ENCODE measurements around the gene AVEN. TPM values are rescaled to one million over a fixed set of nuclear protein-coding genes. Genes with fewer than 3 reads are reported as not detected.

The AVEN gene
- total and polyA plus RNA-seq, 2 donors (not counting 1 experiment from before 2014, with no cell fraction given), result 16.0 to 19.2 TPM

- H2AFZ ChIP-seq (ENCODE audit: low read length), result no peak overlapping the region
- H3K36me3 ChIP-seq (ENCODE audit: control insufficient read depth, insufficient read depth, low read length), result no peaks in the 10 kb centered on the region
- no peaks in the 10 kb centered on the region for H4K20me1 ChIP-seq (ENCODE audit: control insufficient read depth, extremely low read depth, insufficient read depth, low read length)
- DNase-seq (ENCODE audit: low read depth in 2 of 2), result no peak
- no peak overlapping the region for H3K9ac ChIP-seq (ENCODE audit: insufficient read depth, low read length)
- no peaks in the 10 kb centered on the region for H3K4me1 ChIP-seq (ENCODE audit: control insufficient read depth, extremely low read depth, insufficient read depth, low read length)
- no peaks in the 10 kb centered on the region for H3K79me2 ChIP-seq (ENCODE audit: control insufficient read depth, insufficient read depth, low read length)
- no peak for TF ChIP-seq CTCF (conservative IDR thresholded peaks at IDR 0.05 in 1 of 2, IDR thresholded peaks at IDR 0.05 in 1 of 2; ENCODE audit: low read depth in 1 of 2, low read length in 2 of 2)
- no peak for TF ChIP-seq EZH2 (IDR thresholded peaks at IDR 0.05; ENCODE audit: low read length, missing control alignments)
- no peak overlapping the region for H3K27ac ChIP-seq (ENCODE audit: insufficient read depth, low read length)
- H3K9me3 ChIP-seq (ENCODE audit: control insufficient read depth, insufficient read depth, low read depth, low read length), result no peaks in the 10 kb centered on the region
- H3K4me3 ChIP-seq (replicated peaks in 1 of 4; ENCODE audit: control extremely low read depth in 1 of 4, insufficient read depth in 1 of 4, low read depth in 3 of 4, low read length in 4 of 4), result no peak overlapping the region
- H3K4me2 ChIP-seq (ENCODE audit: extremely low read depth, insufficient read depth, low read length), result no peak overlapping the region
- H3K27me3 ChIP-seq (ENCODE audit: control insufficient read depth, insufficient read depth, low read length), result no peaks in the 10 kb centered on the region
Observed at GRCh38 chr15:33859992-33860545, 178.9 kb downstream of the AVEN start.

GRCh38 chr15:33858836-33859235, 180.2 kb downstream of the AVEN start:
- Histone ChIP-seq H3K9ac (ENCODE audit: insufficient read depth, low read length) (no peak overlapping the region), H3K4me3 (replicated peaks in 1 of 4; ENCODE audit: control extremely low read depth in 1 of 4, insufficient read depth in 1 of 4, low read depth in 3 of 4, low read length in 4 of 4) (no peak overlapping the region), H2AFZ (ENCODE audit: low read length) (no peak overlapping the region), H4K20me1 (ENCODE audit: control insufficient read depth, extremely low read depth, insufficient read depth, low read length) (no peaks in the 10 kb centered on the region), H3K9me3 (ENCODE audit: control insufficient read depth, insufficient read depth, low read depth, low read length) (no peaks in the 10 kb centered on the region), H3K36me3 (ENCODE audit: control insufficient read depth, insufficient read depth, low read length) (no peaks in the 10 kb centered on the region), H3K27ac (ENCODE audit: insufficient read depth, low read length) (no peak overlapping the region), H3K27me3 (ENCODE audit: control insufficient read depth, insufficient read depth, low read length) (no peaks in the 10 kb centered on the region), H3K4me1 (ENCODE audit: control insufficient read depth, extremely low read depth, insufficient read depth, low read length) (no peaks in the 10 kb centered on the region), H3K4me2 (ENCODE audit: extremely low read depth, insufficient read depth, low read length) (no peak overlapping the region), H3K79me2 (ENCODE audit: control insufficient read depth, insufficient read depth, low read length) (no peaks in the 10 kb centered on the region)
- no peak for DNase-seq (ENCODE audit: low read depth in 2 of 2)
- no peak for TF ChIP-seq CTCF (conservative IDR thresholded peaks at IDR 0.05 in 1 of 2, IDR thresholded peaks at IDR 0.05 in 1 of 2; ENCODE audit: low read depth in 1 of 2, low read length in 2 of 2)
- no peak for TF ChIP-seq EZH2 (IDR thresholded peaks at IDR 0.05; ENCODE audit: low read length, missing control alignments)

GRCh38 chr15:33857726-33858125, 181.3 kb downstream of the AVEN start:
- no peak overlapping the region for H2AFZ ChIP-seq (ENCODE audit: low read length)
- no peaks in the 10 kb centered on the region for H3K27me3 ChIP-seq (ENCODE audit: control insufficient read depth, insufficient read depth, low read length)
- H3K4me2 ChIP-seq (ENCODE audit: extremely low read depth, insufficient read depth, low read length), result no peak overlapping the region
- H3K4me3 ChIP-seq (replicated peaks in 1 of 4; ENCODE audit: control extremely low read depth in 1 of 4, insufficient read depth in 1 of 4, low read depth in 3 of 4, low read length in 4 of 4), result no peak overlapping the region
- no peaks in the 10 kb centered on the region for H3K79me2 ChIP-seq (ENCODE audit: control insufficient read depth, insufficient read depth, low read length)
- H3K9ac ChIP-seq (ENCODE audit: insufficient read depth, low read length), result no peak overlapping the region
- DNase-seq (ENCODE audit: low read depth in 2 of 2), result no peak
- H3K4me1 ChIP-seq (ENCODE audit: control insufficient read depth, extremely low read depth, insufficient read depth, low read length), result no peaks in the 10 kb centered on the region
- no peaks in the 10 kb centered on the region for H4K20me1 ChIP-seq (ENCODE audit: control insufficient read depth, extremely low read depth, insufficient read depth, low read length)
- no peaks in the 10 kb centered on the region for H3K9me3 ChIP-seq (ENCODE audit: control insufficient read depth, insufficient read depth, low read depth, low read length)
- no peak for TF ChIP-seq CTCF (conservative IDR thresholded peaks at IDR 0.05 in 1 of 2, IDR thresholded peaks at IDR 0.05 in 1 of 2; ENCODE audit: low read depth in 1 of 2, low read length in 2 of 2)
- TF ChIP-seq EZH2 (IDR thresholded peaks at IDR 0.05; ENCODE audit: low read length, missing control alignments), result no peak
- no peak overlapping the region for H3K27ac ChIP-seq (ENCODE audit: insufficient read depth, low read length)
- no peaks in the 10 kb centered on the region for H3K36me3 ChIP-seq (ENCODE audit: control insufficient read depth, insufficient read depth, low read length)
